Measurements from ENCODE around the gene TBX4.
"Not testable (repeated sequence)": the region's sequence is repeated elsewhere in the genome, so short reads cannot be mapped to it uniquely, and the experiment has no call there.

TBX4 gene

DNA sequence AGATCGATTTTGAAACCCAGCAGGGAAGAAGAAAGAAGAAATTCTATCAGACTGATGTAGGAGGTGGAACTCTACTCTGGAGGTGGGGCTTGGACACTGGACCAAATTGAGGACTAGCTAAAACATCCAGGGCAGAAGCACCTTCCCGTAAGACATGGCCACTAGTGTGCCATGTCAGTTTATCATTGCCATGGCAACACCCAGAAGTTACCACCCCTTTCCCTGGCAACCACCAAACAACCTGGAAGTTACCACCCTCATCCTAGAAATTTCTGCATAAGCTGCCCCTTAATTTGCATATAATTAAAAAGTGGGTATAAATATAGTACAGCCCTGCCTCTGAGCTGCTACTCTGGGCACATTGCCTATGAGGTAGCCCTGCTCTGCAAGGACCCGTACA is 72.1 kb downstream of the TBX4 start:
- DNase-seq (ENCODE audit: low read depth) = no peak

DNA sequence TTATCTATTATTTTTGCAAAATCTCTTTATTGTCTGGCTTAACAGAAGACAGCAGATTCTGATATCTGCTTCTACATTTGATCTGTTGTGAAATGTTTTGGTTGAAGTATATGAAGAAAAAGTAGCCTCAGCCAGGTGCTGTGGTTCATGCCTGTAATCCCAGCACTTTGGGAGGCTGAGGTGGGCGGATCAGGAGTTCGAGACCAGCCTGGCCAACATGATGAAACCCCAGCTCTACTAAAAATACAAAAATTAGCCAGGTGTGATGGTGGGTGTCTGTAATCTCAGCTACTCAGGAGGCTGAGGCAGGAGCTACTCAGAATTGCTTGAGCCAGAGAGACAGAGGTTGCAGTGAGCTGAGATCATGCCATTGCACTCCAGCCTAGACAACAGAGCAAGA is 75.2 kb downstream of the TBX4 start:
- not testable (repeated sequence) for DNase-seq (ENCODE audit: low read depth)

DNA sequence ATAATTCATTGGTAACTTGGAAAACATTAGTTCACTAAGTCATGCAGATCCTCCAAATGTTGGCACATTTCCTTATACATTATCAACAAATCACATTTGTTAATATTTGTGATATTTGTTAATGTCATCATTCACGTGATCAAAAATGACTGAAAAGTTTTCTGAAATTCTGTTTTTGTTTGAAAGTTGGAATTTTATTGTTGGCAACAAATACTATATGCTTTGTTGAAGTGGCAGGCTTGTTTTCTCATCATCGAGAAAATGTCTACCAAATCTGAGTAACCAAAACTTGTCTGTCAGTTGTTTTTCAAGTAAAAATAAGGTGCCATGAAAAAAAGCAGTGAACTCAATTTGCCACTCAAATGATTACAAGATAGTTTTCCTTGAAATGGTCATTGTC is 75.9 kb downstream of the TBX4 start:
- DNase-seq (ENCODE audit: low read depth) = no peak

DNA sequence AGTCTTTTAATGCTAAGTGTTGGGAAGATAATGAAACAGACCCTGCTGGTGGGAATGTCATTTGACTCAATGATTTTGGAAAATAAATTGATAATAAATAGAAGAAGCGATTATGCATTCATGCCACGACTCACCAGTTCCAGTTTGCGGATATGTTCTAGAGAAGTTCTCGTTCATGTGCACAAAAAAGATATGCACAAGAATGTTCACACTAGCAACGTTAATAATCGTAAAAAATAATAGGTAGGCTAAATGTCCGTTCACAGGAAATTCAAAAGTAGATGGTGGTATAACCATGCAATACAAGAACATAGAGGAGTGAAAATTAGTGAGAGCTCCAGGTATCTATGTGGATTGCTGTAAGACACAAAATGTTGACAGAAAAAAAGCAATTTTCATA is 79.0 kb downstream of the TBX4 start:
- DNase-seq (ENCODE audit: low read depth) = no peak

DNA sequence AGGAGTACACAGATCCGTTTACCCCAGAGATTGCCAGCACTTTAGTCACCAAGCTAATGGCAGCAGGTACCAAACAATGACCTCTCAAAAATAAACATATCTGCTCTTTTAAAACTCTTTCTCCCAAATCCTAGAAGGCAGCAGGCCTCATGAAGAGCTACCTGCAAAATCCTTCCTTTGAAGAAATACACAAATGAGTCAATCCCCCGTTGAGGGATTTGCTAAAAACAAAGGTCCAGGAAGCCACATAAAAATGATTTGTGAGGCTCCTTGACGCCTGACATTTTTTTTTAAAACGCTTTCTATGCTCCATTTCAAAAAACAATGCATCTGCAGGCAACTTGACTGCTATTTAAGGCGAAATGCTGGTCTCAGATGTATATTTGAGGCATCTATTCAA is 80.6 kb downstream of the TBX4 start:
- DNase-seq (ENCODE audit: low read depth) = no peak

DNA sequence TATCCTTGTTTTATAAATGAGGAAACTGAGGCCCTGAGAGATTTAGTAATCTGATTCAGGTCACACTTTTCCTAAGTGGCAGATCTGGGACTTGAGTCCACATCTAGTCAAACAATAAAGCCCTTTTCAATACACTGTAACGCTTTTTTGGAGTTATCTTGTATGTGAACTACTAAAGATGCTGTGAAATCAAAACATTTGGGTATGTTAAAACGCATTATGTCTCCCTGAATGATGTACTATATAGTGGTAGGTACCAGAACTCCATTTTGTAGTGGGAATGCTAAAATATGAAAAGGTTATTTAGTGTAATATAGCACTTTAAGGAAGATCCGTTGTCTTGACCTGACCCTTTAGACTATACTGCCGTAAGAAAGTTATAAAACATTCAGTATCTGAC is 81.6 kb downstream of the TBX4 start:
- no peak for DNase-seq (ENCODE audit: low read depth)

DNA sequence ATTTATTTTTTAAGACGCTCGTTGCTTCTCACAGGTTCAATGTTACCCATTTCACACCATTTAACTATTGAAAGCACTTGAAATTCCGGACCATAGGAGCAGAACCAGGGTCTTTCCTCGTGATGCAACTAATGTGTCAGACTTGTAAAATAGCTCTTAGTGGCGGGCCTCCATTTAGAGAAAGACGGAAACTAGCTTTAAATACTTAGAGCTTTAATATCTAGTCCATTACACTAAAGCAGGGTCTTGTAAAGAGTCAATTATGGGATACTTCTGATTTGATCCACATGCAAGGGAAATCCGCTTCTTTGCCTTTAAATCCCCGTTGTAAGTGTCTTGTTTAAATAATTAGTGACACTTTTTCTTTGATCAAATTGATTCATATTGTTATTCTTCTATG is 82.2 kb downstream of the TBX4 start:
- DNase-seq (ENCODE audit: low read depth) = no peak
